ENCODE measurements around the gene BCDIN3D.
"Not testable (repeated sequence)": the region's sequence is repeated elsewhere in the genome, so short reads cannot be mapped to it uniquely, and the experiment has no call there.

Gene BCDIN3D

GRCh38 chr12:49872781-49873181 lies 29.9 kb upstream of the BCDIN3D start:
- Histone ChIP-seq H4K20me1 (ENCODE audit: insufficient read depth, low read length) (no peaks in the 10 kb centered on the region), H3K36me3 (ENCODE audit: insufficient read depth, low read length) (no peaks in the 10 kb centered on the region), H3K27me3 (ENCODE audit: insufficient read depth, low read length, poor library complexity) (no peaks in the 10 kb centered on the region), H3K4me2 (ENCODE audit: insufficient read depth, low read length) (no peak overlapping the region), H3K4me1 (ENCODE audit: insufficient read depth, low read length) (no peaks in the 10 kb centered on the region), H3K9ac (ENCODE audit: low read depth, low read length) (no peak overlapping the region), H3K9me3 (ENCODE audit: insufficient read depth, low read length, severe bottlenecking) (no peaks in the 10 kb centered on the region), H2AFZ (ENCODE audit: low read depth, low read length) (no peak overlapping the region), H3K27ac (ENCODE audit: low read length) (no peak overlapping the region), H3K79me2 (ENCODE audit: insufficient read depth, low read length) (no peaks in the 10 kb centered on the region), H3K4me3 (ENCODE audit: low read depth in 1 of 2, low read length in 2 of 2) (no peak overlapping the region)
- no peak for TF ChIP-seq CTCF (IDR thresholded peaks at IDR 0.05; ENCODE audit: borderline replicate concordance, extremely low read depth, low read length, poor library complexity, severe bottlenecking)
- no peak for TF ChIP-seq EZH2 (IDR thresholded peaks at IDR 0.05; ENCODE audit: borderline replicate concordance, low read depth, low read length, severe bottlenecking)
- DNase-seq = no peak
- ATAC-seq (ENCODE audit: insufficient read depth, low read depth) = no peak

GRCh38 chr12:49872381-49872780 lies 29.5 kb upstream of the BCDIN3D start:
- Histone ChIP-seq H3K4me3 (ENCODE audit: low read depth in 1 of 2, low read length in 2 of 2) (no peak overlapping the region), H4K20me1 (ENCODE audit: insufficient read depth, low read length) (no peaks in the 10 kb centered on the region; the same call in 1 of the 2 replicates), H3K9ac (ENCODE audit: low read depth, low read length) (no peak overlapping the region), H3K36me3 (ENCODE audit: insufficient read depth, low read length) (no peaks in the 10 kb centered on the region), H3K9me3 (ENCODE audit: insufficient read depth, low read length, severe bottlenecking) (no peaks in the 10 kb centered on the region), H3K4me2 (ENCODE audit: insufficient read depth, low read length) (no peak overlapping the region), H3K27me3 (ENCODE audit: insufficient read depth, low read length, poor library complexity) (no peaks in the 10 kb centered on the region), H2AFZ (ENCODE audit: low read depth, low read length) (no peak overlapping the region), H3K27ac (ENCODE audit: low read length) (no peak overlapping the region), H3K79me2 (ENCODE audit: insufficient read depth, low read length) (no peaks in the 10 kb centered on the region), H3K4me1 (ENCODE audit: insufficient read depth, low read length) (no peaks in the 10 kb centered on the region)
- no peak for DNase-seq
- ATAC-seq (ENCODE audit: insufficient read depth, low read depth) = no peak
- TF ChIP-seq EZH2 (IDR thresholded peaks at IDR 0.05; ENCODE audit: borderline replicate concordance, low read depth, low read length, severe bottlenecking) = no peak
- no peak for TF ChIP-seq CTCF (IDR thresholded peaks at IDR 0.05; ENCODE audit: borderline replicate concordance, extremely low read depth, low read length, poor library complexity, severe bottlenecking)

- H3K4me2 ChIP-seq (ENCODE audit: insufficient read depth, low read length); DNase-seq; H3K9ac ChIP-seq (ENCODE audit: low read depth, low read length): not testable (repeated sequence)
Measured at GRCh38 chr12:49871811-49872251, 28.9 kb upstream of the BCDIN3D start.

GRCh38 chr12:49871263-49871561 lies 28.3 kb upstream of the BCDIN3D start:
- Histone ChIP-seq H3K79me2 (ENCODE audit: insufficient read depth, low read length) (no peaks in the 10 kb centered on the region), H3K4me1 (ENCODE audit: insufficient read depth, low read length) (no peaks in the 10 kb centered on the region), H3K9ac (ENCODE audit: low read depth, low read length) (no peak overlapping the region), H2AFZ (ENCODE audit: low read depth, low read length) (no peak overlapping the region), H3K27me3 (ENCODE audit: insufficient read depth, low read length, poor library complexity) (no peaks in the 10 kb centered on the region), H4K20me1 (ENCODE audit: insufficient read depth, low read length) (no peaks in the 10 kb centered on the region; the same call in 1 of the 2 replicates), H3K27ac (ENCODE audit: low read length) (no peak overlapping the region), H3K4me3 (ENCODE audit: low read depth in 1 of 2, low read length in 2 of 2) (no peak overlapping the region), H3K36me3 (ENCODE audit: insufficient read depth, low read length) (no peaks in the 10 kb centered on the region), H3K4me2 (ENCODE audit: insufficient read depth, low read length) (no peak overlapping the region), H3K9me3 (ENCODE audit: insufficient read depth, low read length, severe bottlenecking) (no peaks in the 10 kb centered on the region)
- ATAC-seq (ENCODE audit: insufficient read depth, low read depth) (no peak), DNase-seq (no peak)
- TF ChIP-seq CTCF (IDR thresholded peaks at IDR 0.05; ENCODE audit: borderline replicate concordance, extremely low read depth, low read length, poor library complexity, severe bottlenecking) (no peak), EZH2 (IDR thresholded peaks at IDR 0.05; ENCODE audit: borderline replicate concordance, low read depth, low read length, severe bottlenecking) (no peak)

More at GRCh38 chr12:49871811-49872251, 28.9 kb upstream of the BCDIN3D start:
- H3K27me3 ChIP-seq (ENCODE audit: insufficient read depth, low read length, poor library complexity); H3K27ac ChIP-seq (ENCODE audit: low read length); H3K4me1 ChIP-seq (ENCODE audit: insufficient read depth, low read length); H4K20me1 ChIP-seq (ENCODE audit: insufficient read depth, low read length); H3K4me3 ChIP-seq (ENCODE audit: low read depth in 1 of 2, low read length in 2 of 2); H3K79me2 ChIP-seq (ENCODE audit: insufficient read depth, low read length); H3K36me3 ChIP-seq (ENCODE audit: insufficient read depth, low read length); H3K9me3 ChIP-seq (ENCODE audit: insufficient read depth, low read length, severe bottlenecking); ATAC-seq (ENCODE audit: insufficient read depth, low read depth); H2AFZ ChIP-seq (ENCODE audit: low read depth, low read length): not testable (repeated sequence)
